ENCODE measurements around the gene ZNF576. TPM values are rescaled to one million over a fixed set of nuclear protein-coding genes. Genes with fewer than 3 reads are reported as not detected.

The ZNF576 gene
- total and polyA plus RNA-seq, 9 of the 15 experiments (the other 6 are each of a cell fraction or from before 2014, with no cell fraction given) = 6.8 to 18.2 (median 12.2) TPM

DNA sequence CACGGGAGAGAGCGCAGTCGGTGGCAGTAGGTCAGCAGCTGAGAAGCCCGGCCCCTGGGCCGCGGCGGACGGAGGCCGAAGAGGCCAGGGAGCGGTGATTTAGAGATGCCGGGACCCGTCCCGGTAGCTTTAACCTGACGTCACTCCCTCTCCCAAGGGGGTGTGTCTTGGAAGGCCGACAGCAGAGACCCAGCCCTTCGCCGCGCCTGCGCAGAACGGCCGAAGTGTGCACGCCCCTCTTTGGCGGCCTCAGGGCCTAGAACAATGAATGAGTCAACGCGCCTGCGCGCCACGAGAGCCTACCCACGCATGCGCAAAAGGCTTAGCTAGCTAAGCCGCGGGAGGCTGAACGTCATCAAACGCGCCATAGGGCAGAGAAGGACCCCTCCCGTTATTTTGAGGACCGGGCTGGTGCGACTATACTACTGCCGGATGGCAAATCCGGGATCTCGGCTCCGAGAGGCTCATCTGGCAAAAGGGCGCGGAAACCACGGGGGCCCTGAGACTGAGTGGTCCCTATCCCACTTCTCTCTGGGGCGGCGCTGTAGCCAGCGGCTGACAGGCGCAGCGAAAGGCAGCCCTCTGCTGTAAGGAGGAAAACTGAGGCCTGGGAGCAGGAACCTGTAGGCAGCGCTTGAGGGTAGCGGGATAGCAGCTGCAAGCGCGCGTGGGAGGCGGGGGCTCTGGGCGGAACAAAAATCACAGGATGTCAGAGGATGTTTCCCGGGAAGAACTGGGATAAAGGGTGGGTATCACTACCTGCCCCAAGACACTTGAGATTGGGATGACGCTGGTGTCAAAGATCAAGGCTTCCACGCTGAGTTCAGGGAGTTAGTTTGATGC is at the start of gene ZNF576, which contains the start of gene IRGQ (continued):
- TF ChIP-seq, protein P1, sequence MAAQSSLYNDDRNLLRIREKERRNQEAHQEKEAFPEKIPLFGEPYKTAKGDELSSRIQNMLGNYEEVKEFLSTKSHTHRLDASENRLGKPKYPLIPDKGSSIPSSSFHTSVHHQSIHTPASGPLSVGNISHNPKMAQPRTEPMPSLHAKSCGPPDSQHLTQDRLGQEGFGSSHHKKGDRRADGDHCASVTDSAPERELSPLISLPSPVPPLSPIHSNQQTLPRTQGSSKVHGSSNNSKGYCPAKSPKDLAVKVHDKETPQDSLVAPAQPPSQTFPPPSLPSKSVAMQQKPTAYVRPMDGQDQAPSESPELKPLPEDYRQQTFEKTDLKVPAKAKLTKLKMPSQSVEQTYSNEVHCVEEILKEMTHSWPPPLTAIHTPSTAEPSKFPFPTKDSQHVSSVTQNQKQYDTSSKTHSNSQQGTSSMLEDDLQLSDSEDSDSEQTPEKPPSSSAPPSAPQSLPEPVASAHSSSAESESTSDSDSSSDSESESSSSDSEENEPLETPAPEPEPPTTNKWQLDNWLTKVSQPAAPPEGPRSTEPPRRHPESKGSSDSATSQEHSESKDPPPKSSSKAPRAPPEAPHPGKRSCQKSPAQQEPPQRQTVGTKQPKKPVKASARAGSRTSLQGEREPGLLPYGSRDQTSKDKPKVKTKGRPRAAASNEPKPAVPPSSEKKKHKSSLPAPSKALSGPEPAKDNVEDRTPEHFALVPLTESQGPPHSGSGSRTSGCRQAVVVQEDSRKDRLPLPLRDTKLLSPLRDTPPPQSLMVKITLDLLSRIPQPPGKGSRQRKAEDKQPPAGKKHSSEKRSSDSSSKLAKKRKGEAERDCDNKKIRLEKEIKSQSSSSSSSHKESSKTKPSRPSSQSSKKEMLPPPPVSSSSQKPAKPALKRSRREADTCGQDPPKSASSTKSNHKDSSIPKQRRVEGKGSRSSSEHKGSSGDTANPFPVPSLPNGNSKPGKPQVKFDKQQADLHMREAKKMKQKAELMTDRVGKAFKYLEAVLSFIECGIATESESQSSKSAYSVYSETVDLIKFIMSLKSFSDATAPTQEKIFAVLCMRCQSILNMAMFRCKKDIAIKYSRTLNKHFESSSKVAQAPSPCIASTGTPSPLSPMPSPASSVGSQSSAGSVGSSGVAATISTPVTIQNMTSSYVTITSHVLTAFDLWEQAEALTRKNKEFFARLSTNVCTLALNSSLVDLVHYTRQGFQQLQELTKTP (IDR thresholded peaks at IDR 0.05; ENCODE audit: low read depth in 1 of 2, partially characterized antibody in 2 of 2) = peak; percentile 27 to 68
- TF ChIP-seq ZNF436 (CRISPR knock-in tag; IDR thresholded peaks at IDR 0.05) = no peak
- TF ChIP-seq SMARCA5 (IDR thresholded peaks at IDR 0.05) = no peak
- no peak; the same call in 1 of the 2 replicates for TF ChIP-seq MYBL2 (IDR thresholded peaks at IDR 0.05; ENCODE audit: low read depth)
- no peak for TF ChIP-seq MYBL2 (CRISPR knock-in tag; IDR thresholded peaks at IDR 0.05; ENCODE audit: borderline replicate concordance)
- peak; percentile 94; the same call in 1 of the 2 replicates for TF ChIP-seq NR2C1 (IDR thresholded peaks at IDR 0.05)
- TF ChIP-seq NR2C1 (tag; IDR thresholded peaks at IDR 0.05) = peak; percentile 94
- no peak for TF ChIP-seq SPI1 (IDR thresholded peaks at IDR 0.05; ENCODE audit: borderline replicate concordance, low read depth, low read length)
- TF ChIP-seq ZNF184 (CRISPR knock-in tag; IDR thresholded peaks at IDR 0.05) = no peak
- TF ChIP-seq SRSF3 (IDR thresholded peaks at IDR 0.05; ENCODE audit: insufficient read depth, low read length) = no peak
- TF ChIP-seq SNRNP70 (optimal IDR thresholded peaks at IDR 0.05; ENCODE audit: low read depth, low read length) = no peak
- TF ChIP-seq, protein P2, sequence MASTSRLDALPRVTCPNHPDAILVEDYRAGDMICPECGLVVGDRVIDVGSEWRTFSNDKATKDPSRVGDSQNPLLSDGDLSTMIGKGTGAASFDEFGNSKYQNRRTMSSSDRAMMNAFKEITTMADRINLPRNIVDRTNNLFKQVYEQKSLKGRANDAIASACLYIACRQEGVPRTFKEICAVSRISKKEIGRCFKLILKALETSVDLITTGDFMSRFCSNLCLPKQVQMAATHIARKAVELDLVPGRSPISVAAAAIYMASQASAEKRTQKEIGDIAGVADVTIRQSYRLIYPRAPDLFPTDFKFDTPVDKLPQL (IDR thresholded peaks at IDR 0.05; ENCODE audit: extremely low read depth, insufficient read length) = no peak
- no peak for TF ChIP-seq ZNF121 (CRISPR knock-in tag; conservative IDR thresholded peaks at IDR 0.05)
- peak; percentile 0 for TF ChIP-seq HDAC3 (IDR thresholded peaks at IDR 0.05; ENCODE audit: borderline replicate concordance, partially characterized antibody)
- TF ChIP-seq GTF2A2 (tag; IDR thresholded peaks at IDR 0.05) = no peak
- peak; percentile 87; the same call in 1 of the 2 replicates for TF ChIP-seq NR2F6 (CRISPR knock-in tag; IDR thresholded peaks at IDR 0.05)
- no peak for TF ChIP-seq SAFB2 (IDR thresholded peaks at IDR 0.05; ENCODE audit: borderline replicate concordance, low read depth, low read length, severe bottlenecking)
- no peak for TF ChIP-seq BRCA1 (IDR thresholded peaks at IDR 0.05)
- TF ChIP-seq BRCA1 (CRISPR knock-in tag; IDR thresholded peaks at IDR 0.05) = no peak
- no peak for TF ChIP-seq BRF1 (IDR thresholded peaks at IDR 0.05; ENCODE audit: borderline replicate concordance, extremely low read depth, insufficient read length)
- no peak for TF ChIP-seq CEBPG (CRISPR knock-in tag; IDR thresholded peaks at IDR 0.05)
- no peak for TF ChIP-seq CEBPG (tag; conservative IDR thresholded peaks at IDR 0.05 in 1 of 2, IDR thresholded peaks at IDR 0.05 in 1 of 2)
- TF ChIP-seq ESRRB (CRISPR knock-in tag; IDR thresholded peaks at IDR 0.05; ENCODE audit: borderline replicate concordance) = no peak
- no peak for TF ChIP-seq LARP7 (IDR thresholded peaks at IDR 0.05)
